Neuronal stem cell (in vitro differentiated cells): Measurements from ENCODE around the gene TMEM74B.
"Not testable (repeated sequence)": the region's sequence is repeated elsewhere in the genome, so short reads cannot be mapped to it uniquely, and the experiment has no call there.

Experiments used
- DNase-seq: peaks from one replicate; pipeline ENCODE4 v3.0.0-alpha.2; 2013; ENCODE audit warnings: low spot score
- H2AFZ ChIP-seq: one replicate; pipeline ENCODE4 v1.6.1; 2013; ENCODE audit warnings: mild to moderate bottlenecking, low read length, inconsistent platforms
- H2AK5ac ChIP-seq: 2 replicates; pipeline ENCODE4 v1.6.1; 2013; ENCODE audit warnings: low read depth, mild to moderate bottlenecking, inconsistent platforms, low read length, moderate library complexity, mixed read lengths
- H2BK120ac ChIP-seq: 2 replicates; pipeline ENCODE4 v1.6.1; 2013; ENCODE audit warnings: low read depth, mild to moderate bottlenecking, inconsistent platforms, low read length, moderate library complexity, mixed read lengths
- H2BK12ac ChIP-seq: one replicate; pipeline ENCODE4 v1.6.1; 2013; ENCODE audit warnings: low read length, inconsistent platforms
- H2BK15ac ChIP-seq: 2 replicates; pipeline ENCODE4 v1.6.1; 2013; ENCODE audit warnings: mild to moderate bottlenecking, low read length, inconsistent platforms, mixed read lengths
- H2BK5ac ChIP-seq: one replicate; pipeline ENCODE4 v1.6.1; 2013; ENCODE audit warnings: inconsistent platforms, mild to moderate bottlenecking, low read length, moderate library complexity
- H3K14ac ChIP-seq: one replicate; pipeline ENCODE4 v1.6.1; 2013; ENCODE audit warnings: low read length, inconsistent platforms
- H3K18ac ChIP-seq: 2 replicates; pipeline ENCODE4 v1.6.1; 2013; ENCODE audit warnings: low read length, inconsistent platforms
- H3K23ac ChIP-seq: 2 replicates; pipeline ENCODE4 v1.6.1; 2013; ENCODE audit warnings: low read depth, mild to moderate bottlenecking, mixed read lengths, low read length, inconsistent platforms; ENCODE audit not compliant: poor library complexity
- H3K27ac ChIP-seq: replicated peaks from 3 replicates; pipeline ENCODE4 v1.5.1; 2013; ENCODE audit warnings: low read length, inconsistent platforms
- H3K27me3 ChIP-seq, 3 experiments: 2 replicates each; pipeline ENCODE4 v1.6.1; 2013; ENCODE audit warnings: low read length in 3 of 3, mild to moderate bottlenecking in 2 of 3, inconsistent platforms in 1 of 3, low read depth in 1 of 3, mixed read lengths in 1 of 3, moderate library complexity in 1 of 3; ENCODE audit not compliant: control insufficient read depth in 3 of 3, insufficient read depth in 3 of 3
- H3K36me3 ChIP-seq, 2 donors: replicated peaks in 1 of 2; 2 replicates each; pipeline ENCODE4 v1.6.1; 2013; ENCODE audit warnings: low read length in 2 of 2; ENCODE audit not compliant: control insufficient read depth in 2 of 2, insufficient read depth in 2 of 2
- H3K4ac ChIP-seq: 2 replicates; pipeline ENCODE4 v1.6.1; 2013; ENCODE audit warnings: inconsistent platforms, mild to moderate bottlenecking, low read length, moderate library complexity
- H3K4me1 ChIP-seq, 2 donors: 1 replicate in 1 of 2; 2 replicates in 1 of 2; pipeline ENCODE4 v1.6.1; 2013; ENCODE audit warnings: low read length in 2 of 2, low read depth in 1 of 2; ENCODE audit not compliant: control insufficient read depth in 2 of 2, insufficient read depth in 1 of 2
- H3K4me2 ChIP-seq: one replicate; pipeline ENCODE4 v1.6.1; 2013; ENCODE audit warnings: mild to moderate bottlenecking, low read length, inconsistent platforms; ENCODE audit not compliant: insufficient read depth, poor library complexity, severe bottlenecking
- H3K4me3 ChIP-seq, 2 donors: 2 replicates each; pipeline ENCODE4 v1.5.1; 2013; ENCODE audit warnings: low read length in 2 of 2, mild to moderate bottlenecking in 2 of 2, inconsistent platforms in 1 of 2, moderate library complexity in 1 of 2
- H3K79me1 ChIP-seq: one replicate; pipeline ENCODE4 v1.6.1; 2013; ENCODE audit warnings: low read depth, mild to moderate bottlenecking, inconsistent platforms, low read length, moderate library complexity
- H3K9ac ChIP-seq: one replicate; pipeline ENCODE4 v1.6.1; 2013; ENCODE audit warnings: mild to moderate bottlenecking, low read depth, low read length, inconsistent platforms; ENCODE audit not compliant: poor library complexity
- H3K9me3 ChIP-seq, 2 donors: replicated peaks in 1 of 2; 2 replicates each; pipeline versions ENCODE3 to v1.6.1; 2013; ENCODE audit warnings: low read length in 2 of 2, mild to moderate bottlenecking in 2 of 2, inconsistent platforms in 1 of 2, low read depth in 1 of 2, mixed read lengths in 1 of 2, moderate library complexity in 1 of 2; ENCODE audit not compliant: control insufficient read depth in 2 of 2, insufficient read depth in 1 of 2
- H4K8ac ChIP-seq: one replicate; pipeline ENCODE4 v1.6.1; 2013; ENCODE audit warnings: low read depth, mild to moderate bottlenecking, inconsistent platforms, low read length, moderate library complexity
- H4K91ac ChIP-seq: one replicate; pipeline ENCODE4 v1.6.1; 2013; ENCODE audit warnings: low read length, low read depth, mild to moderate bottlenecking, inconsistent platforms; ENCODE audit not compliant: poor library complexity
- WGBS, 2 donors: extraction: QIAGEN DNeasy Blood & Tissue Kit; methylation state at CpG; one replicate each; pipeline ENCODE4 v1.1.7; 2013; ENCODE audit warnings: missing lambda C conversion rate in 2 of 2, mixed read lengths in 1 of 2; ENCODE audit not compliant: insufficient read length in 2 of 2, insufficient replicate concordance in 1 of 2; ENCODE audit errors: extremely low coverage in 2 of 2; 5-methylcytosine and 5-hydroxymethylcytosine counted together

TMEM74B gene

GRCh38 chr20:1150218-1150617 is 34.6 kb downstream of the TMEM74B start:
- DNase-seq = no peak
- Histone ChIP-seq H3K9ac (no peak overlapping the region), H3K27me3 (no peaks in the 10 kb centered on the region), H3K36me3 (peaks cover 6 to 94% of the 10 kb centered on the region in 2 donors), H2BK5ac (no peak overlapping the region), H2BK120ac (no peak overlapping the region), H4K91ac (no peak overlapping the region), H2AFZ (no peak overlapping the region), H3K23ac (no peak overlapping the region), H3K14ac (no peak overlapping the region), H3K4me3 (no peak overlapping the region), H3K4ac (no peak overlapping the region), H3K79me1 (peaks cover 2% of the 10 kb centered on the region), H3K27ac (no peak overlapping the region), H2BK15ac (no peak overlapping the region), H2BK12ac (no peak overlapping the region), H3K4me2 (no peak overlapping the region), H3K4me1 (no peaks in the 10 kb centered on the region), H4K8ac (no peak overlapping the region), H2AK5ac (no peak overlapping the region), H3K18ac (no peak overlapping the region), H3K9me3 (peaks cover 0 to 1% of the 10 kb centered on the region in 2 donors)
- WGBS, 2 donors = no CpG with 5 or more reads among the region's 4 CpGs

GRCh38 chr20:1149812-1150211 is 35.0 kb downstream of the TMEM74B start:
- not testable (repeated sequence) for H3K9me3 ChIP-seq, H2BK15ac ChIP-seq, H3K27ac ChIP-seq, H3K4me1 ChIP-seq, H3K9ac ChIP-seq, H3K18ac ChIP-seq, H4K91ac ChIP-seq, H3K14ac ChIP-seq, H3K23ac ChIP-seq, H3K4me3 ChIP-seq, H2BK12ac ChIP-seq, H2AK5ac ChIP-seq, DNase-seq, H2BK120ac ChIP-seq, H2AFZ ChIP-seq, H2BK5ac ChIP-seq, H4K8ac ChIP-seq, H3K4me2 ChIP-seq, H3K4ac ChIP-seq, H3K27me3 ChIP-seq, H3K79me1 ChIP-seq
- peaks cover 6 to 94% of the 10 kb centered on the region in 2 donors for H3K36me3 ChIP-seq
- no CpG with 5 or more reads among the region's 2 CpGs for WGBS, 2 donors

DNA sequence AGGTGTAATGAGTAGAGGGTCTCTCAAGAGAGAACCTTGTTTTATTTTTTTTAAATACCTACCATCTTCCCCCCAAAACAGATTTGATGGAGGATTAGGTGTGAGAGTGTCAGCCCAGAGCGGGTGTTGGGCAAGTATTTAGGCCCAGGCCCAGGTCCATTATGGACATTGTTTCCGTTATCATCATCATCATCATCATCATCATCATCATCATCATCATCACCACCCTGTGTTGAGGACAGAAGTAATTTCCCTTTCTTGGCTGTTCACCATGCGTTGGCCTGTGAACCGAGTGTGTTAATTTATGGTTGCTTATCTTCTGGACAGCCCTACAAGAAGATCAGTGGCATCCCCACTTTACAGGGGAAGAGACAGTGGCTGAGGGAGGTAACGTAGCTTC is 37.8 kb downstream of the TMEM74B start:
- Histone ChIP-seq H3K4ac (no peak overlapping the region), H3K36me3 (peaks cover 6 to 83% of the 10 kb centered on the region in 2 donors), H3K27ac (no peak overlapping the region), H2AK5ac (no peak overlapping the region), H3K18ac (no peak overlapping the region), H3K14ac (no peak overlapping the region), H2BK15ac (no peak overlapping the region), H2BK5ac (no peak overlapping the region), H2BK12ac (no peak overlapping the region), H3K27me3 (no peaks in the 10 kb centered on the region), H2AFZ (no peak overlapping the region), H3K79me1 (peaks cover 2% of the 10 kb centered on the region), H3K4me1 (no peaks in the 10 kb centered on the region), H3K4me3 (no peak overlapping the region), H2BK120ac (no peak overlapping the region), H3K23ac (no peak overlapping the region), H3K4me2 (no peak overlapping the region), H4K91ac (no peak overlapping the region), H4K8ac (no peak overlapping the region), H3K9me3 (no peaks in the 10 kb centered on the region), H3K9ac (no peak overlapping the region)
- no CpG with 5 or more reads among the region's 5 CpGs for WGBS, 2 donors
- DNase-seq = no peak

- no peak overlapping the region for H2BK5ac ChIP-seq
- H3K18ac ChIP-seq = no peak overlapping the region
- H3K27me3 ChIP-seq = no peaks in the 10 kb centered on the region
- H2AFZ ChIP-seq = no peak overlapping the region
- H2BK12ac ChIP-seq = no peak overlapping the region
- H3K9ac ChIP-seq = no peak overlapping the region
- no peak overlapping the region for H3K4ac ChIP-seq
- H2BK120ac ChIP-seq = no peak overlapping the region
- no peak overlapping the region for H2BK15ac ChIP-seq
- no CpG with 5 or more reads among the region's 10 CpGs for WGBS, 2 donors
- H3K4me2 ChIP-seq = no peak overlapping the region
- H3K23ac ChIP-seq = no peak overlapping the region
- H3K27ac ChIP-seq = no peak overlapping the region
- H4K8ac ChIP-seq = no peak overlapping the region
- peaks cover 2% of the 10 kb centered on the region for H3K79me1 ChIP-seq
- no peak overlapping the region for H3K14ac ChIP-seq
- no peak for DNase-seq
- H3K36me3 ChIP-seq = peaks cover 8 to 85% of the 10 kb centered on the region in 2 donors
- no peaks in the 10 kb centered on the region for H3K4me1 ChIP-seq
- H4K91ac ChIP-seq = no peak overlapping the region
- no peak overlapping the region for H2AK5ac ChIP-seq
- no peak overlapping the region for H3K4me3 ChIP-seq
- no peaks in the 10 kb centered on the region for H3K9me3 ChIP-seq
Measured at GRCh38 chr20:1144401-1145172, 40.2 kb downstream of the TMEM74B start.
